ENCODE measurements around the gene PHOX2A.

The PHOX2A gene

GRCh38 chr11:72249961-72250360, 6.0 kb upstream of the PHOX2A start:
- no peak for DNase-seq (ENCODE audit: low read depth in 2 of 2)

- no peak for DNase-seq (ENCODE audit: low read depth in 2 of 2)
Observed at GRCh38 chr11:72247584-72247983, 3.6 kb upstream of the PHOX2A start.

- DNase-seq (ENCODE audit: low read depth in 2 of 2): no peak
Observed at GRCh38 chr11:72245263-72245816, 1.4 kb upstream of the PHOX2A start.

- no peak for DNase-seq (ENCODE audit: low read depth in 2 of 2)
Observed at GRCh38 chr11:72244361-72245262, 636 bp upstream of the PHOX2A start.

- DNase-seq (ENCODE audit: low read depth in 2 of 2): no peak
Observed at GRCh38 chr11:72243173-72244059, 560 bp downstream of the PHOX2A start.

GRCh38 chr11:72242141-72242540, 1.8 kb downstream of the PHOX2A start:
- no peak for DNase-seq (ENCODE audit: low read depth in 2 of 2)

GRCh38 chr11:72241291-72241781, 2.6 kb downstream of the PHOX2A start:
- no peak for DNase-seq (ENCODE audit: low read depth in 2 of 2)

- no peak for DNase-seq (ENCODE audit: low read depth in 2 of 2)
Observed at GRCh38 chr11:72240461-72241290, 3.3 kb downstream of the PHOX2A start.

GRCh38 chr11:72239849-72240460, 4.0 kb downstream of the PHOX2A start:
- no peak for DNase-seq (ENCODE audit: low read depth in 2 of 2)

GRCh38 chr11:72239313-72239848, 4.6 kb downstream of the PHOX2A start:
- DNase-seq (ENCODE audit: low read depth in 2 of 2): no peak

- DNase-seq (ENCODE audit: low read depth in 2 of 2): no peak
Observed at GRCh38 chr11:72238492-72239312, 5.3 kb downstream of the PHOX2A start.

GRCh38 chr11:72238040-72238450, 5.9 kb downstream of the PHOX2A start:
- DNase-seq (ENCODE audit: low read depth in 2 of 2): peak; percentile 36 to 37

- DNase-seq (ENCODE audit: low read depth in 2 of 2): no peak
Observed at GRCh38 chr11:72237112-72237931, 6.7 kb downstream of the PHOX2A start.

GRCh38 chr11:72236774-72237111, 7.2 kb downstream of the PHOX2A start:
- no peak for DNase-seq (ENCODE audit: low read depth in 2 of 2)

- DNase-seq (ENCODE audit: low read depth in 2 of 2): no peak
Observed at GRCh38 chr11:72236083-72236697, 7.8 kb downstream of the PHOX2A start.

GRCh38 chr11:72235351-72236057, 8.5 kb downstream of the PHOX2A start:
- DNase-seq (ENCODE audit: low read depth in 2 of 2): no peak

GRCh38 chr11:72234920-72235319, 9.1 kb downstream of the PHOX2A start:
- no peak for DNase-seq (ENCODE audit: low read depth in 2 of 2)

GRCh38 chr11:72234514-72234830, 9.5 kb downstream of the PHOX2A start:
- no peak for DNase-seq (ENCODE audit: low read depth in 2 of 2)

All from stimulated activated CD8-positive, alpha-beta memory T cell treated with anti-CD3 and anti-CD28 coated beads, Interleukin-2, amount 100 ng/mL, for 48 hours (primary cell).